Stimulated activated naive CD8-positive, alpha-beta T cell treated with anti-CD3 and anti-CD28 coated beads, Interleukin-15, amount 100 ng/mL, for 72 hours (primary cell): ENCODE measurements around the gene VPS9D1.
"Not testable (repeated sequence)": the region's sequence is repeated elsewhere in the genome, so short reads cannot be mapped to it uniquely, and the experiment has no call there.

Source experiments
- ATAC-seq: fragments of 150-1000 bp; cut with Tn5 transposase; 2 replicates; pipeline ENCODE4 v1.10.0; 2021; ENCODE audit warnings: mild to moderate bottlenecking, moderate library complexity
- DNase-seq, 2 donors: peaks; one replicate each; pipeline ENCODE4 v3.0.0; 2021 to 2022
- H3K27ac Mint-ChIP-seq, 2 donors: one replicate each; pipeline ENCODE4 v1.8.0; 2022; ENCODE audit warnings: mild to moderate bottlenecking in 2 of 2, mixed read lengths in 2 of 2, moderate library complexity in 2 of 2
- H3K27me3 Mint-ChIP-seq: one replicate; pipeline ENCODE4 v1.8.0; 2022; ENCODE audit warnings: mixed read lengths
- H3K4me1 Mint-ChIP-seq: one replicate; pipeline ENCODE4 v1.8.0; 2022; ENCODE audit warnings: mild to moderate bottlenecking, mixed read lengths
- H3K4me3 Mint-ChIP-seq, 2 donors: one replicate each; pipeline ENCODE4 v1.8.0; 2022; ENCODE audit warnings: mild to moderate bottlenecking in 2 of 2, mixed read lengths in 2 of 2, moderate library complexity in 1 of 2
- H3K9me3 Mint-ChIP-seq, 2 donors: one replicate each; pipeline ENCODE4 v1.8.0; 2022; ENCODE audit warnings: mixed read lengths in 2 of 2

VPS9D1 gene

DNA sequence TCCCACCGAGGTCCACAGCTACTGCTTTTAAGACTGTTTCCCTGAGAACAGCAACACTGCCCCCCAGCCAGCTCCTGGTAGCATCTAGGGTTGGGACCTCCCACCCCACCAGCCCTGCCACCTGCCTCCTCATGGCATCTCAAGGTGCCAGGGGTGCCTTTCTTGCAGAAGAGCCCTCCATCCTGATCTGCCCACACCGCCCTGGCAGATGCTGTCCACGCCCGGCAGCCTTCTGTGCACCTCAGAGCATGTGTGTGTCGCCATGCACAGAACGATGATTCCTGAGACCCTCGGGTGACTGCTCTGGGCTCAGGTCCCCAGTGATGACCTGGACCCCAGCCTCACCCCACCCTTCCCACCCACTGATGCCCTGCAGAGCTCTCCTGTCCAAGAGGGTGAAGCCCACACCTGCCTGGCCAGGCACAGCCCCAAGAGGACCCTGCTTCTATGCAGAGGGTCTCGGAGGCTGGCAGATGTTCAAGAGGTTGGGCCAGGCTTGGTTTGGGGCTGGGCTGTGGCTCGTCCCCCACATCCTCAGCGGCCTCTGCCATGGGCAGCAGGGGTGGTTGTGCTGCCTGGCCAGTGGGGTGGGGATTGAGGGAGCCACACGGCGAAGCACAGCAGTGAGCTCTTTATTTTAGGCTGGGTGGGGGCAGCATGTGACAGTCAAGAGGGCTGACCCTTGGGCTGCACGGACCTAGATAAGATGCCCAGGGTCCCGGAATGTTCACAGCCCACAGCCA, 14.0 kb downstream of the VPS9D1 start:
- ATAC-seq: no peak
- H3K4me1 Mint-ChIP-seq: peaks cover 22% of the 10 kb centered on the region
- H3K4me3 Mint-ChIP-seq: peak overlapping the region in 1 of 2 donors; percentile 71
- H3K27ac Mint-ChIP-seq: no peak overlapping the region
- DNase-seq: no peak
- H3K27me3 Mint-ChIP-seq: no peaks in the 10 kb centered on the region
- H3K9me3 Mint-ChIP-seq: no peaks in the 10 kb centered on the region

DNA sequence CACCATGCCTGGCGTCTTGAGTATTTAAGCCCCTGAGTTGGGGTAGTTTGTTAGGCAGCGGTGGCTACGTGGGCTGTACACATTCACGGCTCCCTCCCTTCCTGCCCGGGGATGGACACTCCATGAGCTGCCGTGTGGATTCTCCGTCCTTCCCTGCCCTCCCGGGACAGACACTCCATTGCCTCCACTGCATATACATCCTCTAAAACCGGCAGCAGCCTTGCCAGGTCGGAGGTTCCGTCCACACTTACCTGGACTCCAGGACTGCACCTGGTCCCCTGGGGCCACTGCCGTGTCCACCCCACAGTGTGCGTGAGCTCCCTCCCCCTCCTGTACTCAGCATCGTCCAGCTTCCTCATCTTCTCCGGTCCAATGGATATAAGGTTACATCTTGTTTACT, 15.7 kb downstream of the VPS9D1 start:
- Mint-ChIP-seq H3K4me1 (peaks cover 31% of the 10 kb centered on the region), H3K27ac (no peak overlapping the region), H3K27me3 (no peaks in the 10 kb centered on the region), H3K9me3 (no peaks in the 10 kb centered on the region), H3K4me3 (no peak overlapping the region)
- ATAC-seq: no peak
- DNase-seq: no peak

DNA sequence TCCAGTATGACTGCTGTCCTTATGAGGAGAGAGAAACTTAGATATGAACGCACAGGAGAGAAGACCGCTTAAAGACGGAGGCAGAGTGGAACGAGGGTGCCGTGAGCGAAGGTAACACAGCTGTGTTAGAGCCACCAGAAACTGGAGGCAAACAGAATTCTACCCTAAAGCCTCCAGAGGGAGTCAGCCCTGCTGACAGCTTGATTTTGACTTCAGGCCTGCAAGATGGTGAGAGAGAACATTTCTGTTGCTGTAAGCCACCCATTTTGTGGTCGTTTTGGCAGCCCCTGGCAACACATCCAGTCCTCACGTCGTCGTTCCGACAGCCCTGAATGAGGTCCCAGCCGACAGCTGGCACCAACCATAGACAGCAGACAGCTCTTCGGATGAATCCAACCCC, 16.4 kb downstream of the VPS9D1 start:
- no peaks in the 10 kb centered on the region for H3K27me3 Mint-ChIP-seq
- no peak overlapping the region for H3K4me3 Mint-ChIP-seq
- H3K27ac Mint-ChIP-seq: no peak overlapping the region
- H3K4me1 Mint-ChIP-seq: peaks cover 35% of the 10 kb centered on the region
- DNase-seq (no peak), ATAC-seq (no peak)
- H3K9me3 Mint-ChIP-seq: no peaks in the 10 kb centered on the region

DNA sequence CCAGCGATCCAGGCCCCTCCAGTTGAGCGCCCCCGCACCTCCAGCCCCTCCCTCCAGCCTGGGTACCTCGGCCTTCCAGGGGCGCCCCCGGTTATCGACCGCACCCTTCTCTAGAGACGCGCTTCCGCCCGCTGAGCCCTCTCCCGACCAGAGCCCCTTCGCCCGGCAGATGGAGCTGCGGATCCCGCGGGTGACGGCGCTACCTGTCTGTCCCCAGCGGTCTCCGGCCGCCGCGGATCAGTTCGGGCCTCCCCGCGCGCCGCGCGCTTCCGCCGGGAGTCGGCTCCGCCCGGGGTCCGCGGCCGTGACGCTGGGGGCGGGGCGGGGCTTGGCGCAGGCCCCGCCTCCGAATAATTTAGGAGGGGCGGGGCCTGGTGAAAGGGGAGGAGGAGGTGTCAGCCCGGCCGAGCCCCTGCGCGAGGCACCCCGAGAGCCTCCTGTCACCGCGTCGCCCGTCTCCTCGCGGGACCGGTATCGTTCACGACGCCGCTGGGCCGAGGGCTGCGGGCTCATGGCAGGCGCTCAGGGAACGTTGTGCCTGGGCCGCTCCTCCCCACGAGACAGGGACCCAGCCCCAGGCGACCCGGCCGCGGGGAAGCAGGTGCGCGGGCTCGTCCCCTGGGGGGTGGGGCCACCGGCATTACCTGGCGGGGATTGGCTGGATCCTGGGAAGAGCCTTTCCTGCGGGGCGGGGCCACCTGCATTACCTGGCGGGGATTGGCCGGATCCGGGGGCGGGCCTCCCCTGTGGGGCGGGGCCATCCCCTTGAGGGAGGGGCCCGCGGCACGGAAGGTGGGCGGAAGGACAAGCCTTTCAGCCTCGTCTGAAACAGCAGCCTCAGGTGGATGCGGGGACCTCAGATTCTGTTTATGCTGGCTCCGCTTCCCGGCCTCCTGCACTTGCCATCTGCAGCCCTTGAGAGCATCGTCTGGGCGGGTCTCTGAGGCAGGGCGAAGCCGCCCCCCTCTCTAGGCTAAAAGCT, 19.0 kb downstream of the VPS9D1 start, which contains the start of gene SPATA2L:
SPATA2L (minus strand) TSS at position 281 of the 982 bp plus-strand sequence. CDS start 473 bp downstream, outside the sequence.
- peaks cover 35% of the 10 kb centered on the region for H3K4me1 Mint-ChIP-seq
- DNase-seq: peak; percentile 98 to 99
- no peaks in the 10 kb centered on the region for H3K27me3 Mint-ChIP-seq
- H3K9me3 Mint-ChIP-seq: no peaks in the 10 kb centered on the region
- H3K27ac Mint-ChIP-seq: peak within 1 kb of the TSS; percentile 46 to 80
- peak within 1 kb of the TSS; percentile 86 to 87 for H3K4me3 Mint-ChIP-seq
- ATAC-seq: peak; percentile 80

DNA sequence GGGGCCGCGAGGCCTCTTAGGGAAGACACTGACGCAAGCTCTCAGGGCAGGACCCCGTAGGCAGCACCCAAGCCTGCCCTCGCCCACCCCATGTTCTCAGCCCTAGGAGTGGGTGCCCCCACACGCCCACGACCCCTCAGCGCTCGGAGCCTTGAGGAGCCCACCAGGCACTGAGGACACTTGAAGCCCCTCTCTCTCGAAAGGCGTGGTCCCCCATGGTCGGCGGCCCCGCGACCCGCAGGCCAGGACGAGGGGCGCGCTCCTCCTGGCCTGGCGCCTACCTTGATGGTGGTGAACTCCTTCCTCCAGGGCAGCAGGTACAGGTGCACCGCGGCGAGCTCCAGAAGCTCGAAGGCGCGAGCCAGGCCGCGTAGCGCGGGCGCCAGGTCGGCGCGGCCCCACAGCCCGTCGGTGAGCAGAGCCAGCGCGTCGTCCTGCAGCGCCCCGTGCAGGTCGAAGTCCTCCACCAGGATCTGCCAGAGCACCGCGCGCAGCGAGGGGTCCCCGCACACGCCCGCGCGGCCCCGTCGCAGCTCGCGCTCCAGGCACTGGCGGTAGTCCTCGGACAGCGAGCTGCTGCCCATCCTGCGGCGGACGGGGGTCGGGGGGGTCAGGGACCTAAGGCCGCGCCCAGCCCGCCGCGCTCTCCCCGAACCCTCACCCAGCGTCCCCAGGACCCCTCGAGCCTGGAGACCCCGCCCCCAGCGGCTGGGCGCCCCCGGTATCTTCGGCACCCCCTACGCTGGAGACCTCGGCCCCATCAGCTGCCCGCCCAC, 19.9 kb downstream of the VPS9D1 start:
- no peaks in the 10 kb centered on the region for H3K9me3 Mint-ChIP-seq
- H3K4me3 Mint-ChIP-seq: peak overlapping the region; percentile 86 to 87
- H3K27ac Mint-ChIP-seq: peak overlapping the region; percentile 31 to 80
- peak; percentile 65 for ATAC-seq
- H3K4me1 Mint-ChIP-seq: peaks cover 35% of the 10 kb centered on the region
- DNase-seq: peak; percentile 70 to 74
- no peaks in the 10 kb centered on the region for H3K27me3 Mint-ChIP-seq

DNA sequence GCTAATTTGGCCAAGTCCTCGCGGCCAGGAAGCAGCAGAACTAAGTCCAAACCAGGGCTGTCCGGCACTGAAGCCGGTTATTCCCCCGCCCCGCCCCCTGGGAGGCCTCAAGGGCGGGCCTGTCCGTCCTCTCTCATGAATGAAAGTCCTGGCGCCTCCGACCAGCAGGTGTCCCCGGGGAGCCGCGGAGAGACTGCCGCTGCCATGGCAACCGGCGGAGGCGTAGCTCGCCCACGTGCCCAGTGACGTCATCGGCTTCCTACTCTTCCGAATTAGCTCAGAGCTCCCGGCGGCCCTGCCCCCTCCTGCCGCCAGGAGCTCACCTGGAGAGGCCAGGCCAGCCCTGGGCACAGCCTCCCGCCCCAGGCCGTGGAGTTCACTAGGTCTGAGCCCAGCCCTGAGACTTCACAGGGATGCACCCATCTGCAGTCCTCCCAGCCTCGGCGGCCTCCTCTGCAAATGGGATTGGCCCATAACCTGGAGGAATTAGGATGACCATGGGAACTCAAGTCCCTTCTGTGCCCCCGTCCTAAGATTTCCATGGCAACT, 20.5 kb downstream of the VPS9D1 start:
- Mint-ChIP-seq H3K4me1 (peaks cover 37% of the 10 kb centered on the region), H3K27me3 (no peaks in the 10 kb centered on the region), H3K27ac (peak overlapping the region in 1 of 2 donors; percentile 80), H3K4me3 (peak overlapping the region; percentile 86 to 87), H3K9me3 (no peaks in the 10 kb centered on the region)
- ATAC-seq (peak; percentile 31), DNase-seq (peak; percentile 92 to 94)

DNA sequence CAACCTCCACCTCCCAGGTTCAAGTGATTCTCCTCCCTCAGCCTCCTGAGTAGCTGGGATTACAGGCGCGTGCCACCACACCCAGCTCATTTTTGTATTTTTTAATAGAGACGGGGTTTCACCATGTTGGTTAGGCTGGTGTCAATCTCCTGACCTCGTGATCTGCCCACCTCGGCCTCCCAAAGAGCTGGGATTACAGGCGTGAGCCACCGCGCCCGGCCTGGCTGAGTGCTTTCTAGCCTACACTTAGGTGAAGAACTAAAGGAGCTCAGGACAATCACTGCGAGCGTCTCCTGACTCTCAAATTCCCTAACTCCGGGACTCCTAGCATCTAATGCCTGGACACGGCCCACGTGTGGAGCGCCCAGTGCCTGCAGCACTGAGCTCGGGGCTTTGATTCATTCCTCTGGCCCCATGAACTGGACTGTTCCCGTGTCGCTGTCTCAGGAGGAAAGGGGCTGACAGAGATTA, 21.0 kb downstream of the VPS9D1 start:
- H3K27ac Mint-ChIP-seq, DNase-seq, ATAC-seq, H3K27me3 Mint-ChIP-seq, H3K9me3 Mint-ChIP-seq: not testable (repeated sequence)
- peaks cover 37% of the 10 kb centered on the region for H3K4me1 Mint-ChIP-seq
- H3K4me3 Mint-ChIP-seq: peak overlapping the region; percentile 86 to 87

DNA sequence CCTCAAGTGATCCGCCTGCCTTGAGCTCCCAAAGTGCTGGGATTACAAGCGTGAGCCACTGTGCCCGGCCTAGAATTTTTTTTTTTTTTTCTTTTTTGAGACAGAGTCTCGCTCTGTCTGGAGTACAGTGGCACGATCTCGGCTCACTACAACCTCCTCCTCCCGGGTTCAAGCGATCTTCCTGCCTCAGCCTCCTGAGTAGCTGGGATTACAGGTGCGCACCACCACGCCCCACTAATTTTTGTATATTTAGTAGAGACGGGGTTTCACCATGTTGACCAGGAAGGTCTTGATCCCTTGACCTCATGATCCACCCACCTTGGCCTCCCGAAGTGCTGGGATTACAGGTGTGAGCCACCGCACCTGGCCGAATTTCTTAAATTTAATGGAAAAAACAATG, 22.0 kb downstream of the VPS9D1 start:
- not testable (repeated sequence) for H3K4me3 Mint-ChIP-seq, H3K9me3 Mint-ChIP-seq, ATAC-seq, H3K27me3 Mint-ChIP-seq, DNase-seq, H3K27ac Mint-ChIP-seq
- peaks cover 37% of the 10 kb centered on the region for H3K4me1 Mint-ChIP-seq

DNA sequence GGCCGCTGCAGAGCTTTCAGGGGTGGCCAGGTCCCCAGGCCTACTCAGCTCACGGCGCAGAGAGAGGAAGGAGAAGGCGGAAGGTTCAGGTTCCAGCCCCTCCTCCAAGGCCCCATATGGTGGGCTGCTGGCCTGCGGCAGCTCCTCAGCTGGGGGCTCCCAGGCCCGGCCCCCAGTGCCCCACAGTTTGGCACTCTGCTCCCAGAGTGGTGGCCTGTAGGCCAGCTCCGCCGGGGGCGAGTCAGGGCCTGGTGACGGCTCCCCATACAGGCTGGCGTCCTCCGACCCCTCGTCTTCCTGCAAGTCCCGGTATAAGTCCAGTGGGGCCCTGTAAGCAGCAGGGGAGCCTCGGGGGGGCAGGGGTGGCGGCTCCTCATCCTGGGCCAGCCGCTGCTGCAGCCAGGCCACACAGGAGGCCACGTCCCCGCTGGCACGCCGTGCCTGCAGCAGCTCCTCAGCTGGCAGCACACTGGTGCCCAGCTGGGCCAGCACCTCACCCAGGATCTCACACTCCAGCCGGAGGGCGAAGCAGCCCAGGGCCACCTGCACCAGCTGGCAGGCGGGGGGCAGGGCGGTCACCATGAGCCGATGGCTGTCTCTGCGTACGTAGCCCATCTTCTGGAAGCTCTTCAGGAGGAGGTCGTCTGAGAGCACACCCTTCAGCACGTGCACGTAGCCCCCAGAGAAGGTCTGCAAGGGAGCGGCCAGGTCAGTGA, 22.9 kb downstream of the VPS9D1 start:
- peak in 1 of 2 donors; percentile 14 for DNase-seq
- Mint-ChIP-seq H3K27ac (no peak overlapping the region), H3K4me1 (peaks cover 36% of the 10 kb centered on the region), H3K4me3 (no peak overlapping the region), H3K27me3 (no peaks in the 10 kb centered on the region), H3K9me3 (no peaks in the 10 kb centered on the region)
- ATAC-seq: no peak

DNA sequence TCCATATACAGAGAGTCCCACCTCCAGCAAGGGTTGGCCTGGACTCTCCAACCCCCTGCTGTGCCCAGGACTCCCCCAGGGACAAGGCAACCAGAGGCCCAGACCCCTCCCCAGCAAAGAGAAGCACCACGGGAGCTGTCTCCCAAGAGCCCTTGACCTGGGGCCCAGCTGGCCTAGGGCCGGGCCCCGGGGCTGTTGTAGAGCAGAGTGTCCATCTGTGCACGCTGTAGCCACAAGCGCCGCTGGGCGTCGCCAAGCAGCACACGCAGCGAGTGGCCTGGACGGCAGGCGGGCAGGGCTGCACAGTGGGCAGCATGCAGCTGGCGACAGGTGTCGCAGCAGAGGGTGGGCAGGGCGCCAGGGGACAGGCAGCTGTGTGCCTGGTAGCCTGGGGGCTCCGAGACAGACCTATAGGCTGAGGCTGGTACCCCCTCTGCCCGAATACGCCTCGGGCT, 23.5 kb downstream of the VPS9D1 start:
- ATAC-seq: no peak
- Mint-ChIP-seq H3K4me3 (no peak overlapping the region), H3K9me3 (no peaks in the 10 kb centered on the region), H3K27ac (no peak overlapping the region), H3K27me3 (no peaks in the 10 kb centered on the region), H3K4me1 (peaks cover 30% of the 10 kb centered on the region)
- DNase-seq: peak in 1 of 2 donors; percentile 13

DNA sequence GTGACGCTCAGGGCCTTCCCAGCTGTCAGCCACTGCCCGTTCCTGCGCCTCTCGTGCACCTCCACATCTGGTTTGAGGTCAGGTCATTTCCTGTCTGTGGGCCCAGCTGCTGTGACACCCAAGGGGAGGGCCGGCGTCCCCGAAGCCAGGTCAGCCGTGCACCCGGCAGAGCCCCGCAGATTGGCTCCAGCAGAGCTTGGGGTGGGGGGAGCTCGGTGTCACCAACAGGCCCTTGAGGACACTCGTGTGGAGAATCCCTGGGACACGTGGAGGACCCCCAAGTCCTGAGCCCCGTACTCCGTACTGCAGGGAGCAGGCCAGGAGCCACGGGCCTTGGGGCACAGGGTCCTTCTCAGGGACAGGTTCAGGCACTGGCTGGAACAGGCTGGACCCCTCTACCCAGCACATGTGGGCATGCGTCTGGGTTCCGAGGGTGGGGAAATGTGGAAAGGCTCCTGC, 24.0 kb downstream of the VPS9D1 start:
- peak overlapping the region in 1 of 2 donors; percentile 18 for H3K4me3 Mint-ChIP-seq
- H3K27ac Mint-ChIP-seq: no peak overlapping the region

DNA sequence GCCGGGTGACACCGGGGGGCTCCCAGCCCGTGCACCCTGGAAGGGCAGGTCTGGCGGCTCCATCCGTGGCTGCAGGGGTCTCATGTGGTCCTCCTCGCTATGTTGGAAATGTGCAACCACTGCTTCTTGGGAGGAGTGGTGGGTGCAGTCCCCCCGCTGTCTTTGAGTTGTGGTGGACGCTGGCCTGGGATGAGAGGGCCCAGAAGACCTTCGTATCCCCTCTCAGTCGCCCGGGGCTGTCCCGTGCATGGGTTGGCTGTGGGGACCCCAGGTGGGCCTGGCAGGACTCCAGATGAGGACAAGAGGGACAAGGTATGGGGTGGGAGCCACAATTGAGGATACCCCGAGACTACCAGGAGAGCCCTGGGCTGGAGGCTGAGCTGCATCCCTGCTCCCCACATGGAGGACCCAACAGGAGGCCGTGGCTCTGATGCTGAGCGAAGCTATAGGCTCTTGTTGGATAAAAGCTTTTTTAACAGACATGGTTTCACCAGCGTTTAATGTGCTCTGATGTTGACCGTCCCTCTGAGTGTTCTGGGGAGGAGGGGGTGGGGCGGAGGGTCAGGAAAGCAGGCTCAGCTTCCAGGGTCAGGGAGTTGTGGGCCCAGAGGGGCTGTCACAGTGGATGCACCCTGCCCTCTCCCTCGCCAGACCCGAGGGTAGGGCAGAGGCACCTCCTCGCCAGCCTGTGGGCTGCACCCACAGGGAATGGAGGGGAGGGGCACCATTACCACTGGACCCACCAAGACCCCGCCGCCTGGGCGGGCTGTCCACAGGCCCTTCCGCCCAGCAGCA, 24.6 kb downstream of the VPS9D1 start:
- H3K27me3 Mint-ChIP-seq: no peaks in the 10 kb centered on the region
- ATAC-seq: no peak

More for the DNA sequence above, 24.0 kb downstream of the VPS9D1 start:
- peaks cover 28% of the 10 kb centered on the region for H3K4me1 Mint-ChIP-seq
- no peaks in the 10 kb centered on the region for H3K9me3 Mint-ChIP-seq
- DNase-seq: peak in 1 of 2 donors; percentile 31
- ATAC-seq: no peak
- no peaks in the 10 kb centered on the region for H3K27me3 Mint-ChIP-seq

DNA sequence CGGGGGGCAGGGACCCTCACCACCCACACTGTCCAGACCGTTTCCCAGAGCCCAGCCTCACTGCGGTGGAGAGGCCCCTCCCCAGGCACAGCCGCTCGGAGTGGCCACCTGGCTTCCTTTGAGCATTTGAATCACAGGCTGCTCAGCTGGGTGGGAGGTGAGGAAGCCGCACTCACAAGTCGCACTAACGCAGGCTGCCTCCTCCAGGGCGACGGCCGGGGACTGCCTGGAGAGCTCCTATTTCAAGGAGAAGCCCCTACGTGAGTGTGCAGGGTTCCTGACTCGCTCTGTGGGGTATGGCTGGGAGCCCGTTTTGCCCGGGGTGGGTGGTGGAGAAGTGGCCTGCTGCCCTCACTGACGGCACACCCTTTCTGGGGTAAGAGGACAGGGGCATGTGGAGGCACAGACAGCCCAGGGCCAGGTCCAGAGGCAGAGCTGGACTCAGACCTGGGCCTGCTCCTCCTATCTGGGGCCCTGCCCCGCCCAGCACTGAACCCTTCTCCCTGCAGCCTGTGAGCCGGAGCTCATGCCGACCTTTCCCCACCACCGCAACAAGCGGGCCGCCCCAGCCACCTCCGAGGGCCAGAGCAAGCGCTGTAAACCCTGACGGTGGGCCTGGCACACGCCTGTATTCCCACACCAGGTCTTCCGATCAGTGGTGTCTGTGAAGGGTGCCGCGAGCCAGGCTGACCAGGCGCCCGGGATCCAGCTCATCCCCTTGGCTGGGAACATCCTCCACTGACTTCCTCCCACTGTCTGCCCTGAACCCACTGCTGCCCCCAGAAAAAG, 25.4 kb downstream of the VPS9D1 start:
- H3K4me1 Mint-ChIP-seq: peaks cover 28% of the 10 kb centered on the region
- H3K27ac Mint-ChIP-seq: peak overlapping the region in 1 of 2 donors; percentile 63
- ATAC-seq: no peak
- no peaks in the 10 kb centered on the region for H3K27me3 Mint-ChIP-seq
- no peaks in the 10 kb centered on the region for H3K9me3 Mint-ChIP-seq
- H3K4me3 Mint-ChIP-seq: no peak overlapping the region
- DNase-seq: peak in 1 of 2 donors; percentile 13

More for the DNA sequence above, 24.6 kb downstream of the VPS9D1 start:
- Mint-ChIP-seq H3K27ac (no peak overlapping the region), H3K4me3 (no peak overlapping the region), H3K4me1 (peaks cover 28% of the 10 kb centered on the region), H3K9me3 (no peaks in the 10 kb centered on the region)
- peak in 1 of 2 donors; percentile 12 for DNase-seq
